HG03175 (cell line): ENCODE results near the gene PLK3.

Source experiments
- ATAC-seq: cut with Tn5 transposase; IDR thresholded peaks from one replicate; pipeline ENCODE4 v1.9.1; 2021; ENCODE audit warnings: mild to moderate bottlenecking, moderate library complexity; ENCODE audit not compliant: unreplicated experiment

Gene PLK3

GRCh38 chr1:44853201-44853600, 53.0 kb downstream of the PLK3 start:
- ATAC-seq: no peak

DNA sequence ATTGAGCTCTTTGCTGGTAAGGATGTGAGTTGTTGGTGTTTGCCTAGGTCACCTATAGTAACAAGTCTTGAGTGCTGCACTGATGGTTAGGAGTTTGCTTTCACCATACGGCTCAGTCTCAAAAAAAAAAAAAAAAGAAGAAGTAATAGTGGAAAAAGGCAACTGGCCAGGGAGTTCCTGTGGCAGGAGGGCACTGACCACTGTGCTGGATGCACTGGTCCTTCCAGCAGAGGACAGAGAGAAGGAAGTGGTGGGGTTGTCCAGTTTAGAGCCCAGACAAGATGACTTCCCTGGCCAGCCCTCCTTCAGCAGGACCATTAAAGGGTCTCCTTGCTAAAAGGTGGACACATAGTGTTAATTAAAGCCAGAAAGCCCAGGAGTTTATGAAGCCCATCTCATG, 54.8 kb downstream of the PLK3 start:
- no peak for ATAC-seq
